HuH-7 (cell line): ENCODE measurements around the gene ZNF692.
"Not testable (repeated sequence)": the region's sequence is repeated elsewhere in the genome, so short reads cannot be mapped to it uniquely, and the experiment has no call there.

ENCODE experiments used
- DNase-seq: peaks from one replicate; pipeline ENCODE4 v3.0.0; 2011; ENCODE audit warnings: low spot score

ZNF692 gene

GRCh38 chr1:248858891-248859889 is at the start of gene ZNF692:
Gene ZNF692, minus strand, starts transcription at chr1:248859085. Its CDS starts 776 bp downstream, at chr1:248858309.
- peak; percentile 94 for DNase-seq

DNA sequence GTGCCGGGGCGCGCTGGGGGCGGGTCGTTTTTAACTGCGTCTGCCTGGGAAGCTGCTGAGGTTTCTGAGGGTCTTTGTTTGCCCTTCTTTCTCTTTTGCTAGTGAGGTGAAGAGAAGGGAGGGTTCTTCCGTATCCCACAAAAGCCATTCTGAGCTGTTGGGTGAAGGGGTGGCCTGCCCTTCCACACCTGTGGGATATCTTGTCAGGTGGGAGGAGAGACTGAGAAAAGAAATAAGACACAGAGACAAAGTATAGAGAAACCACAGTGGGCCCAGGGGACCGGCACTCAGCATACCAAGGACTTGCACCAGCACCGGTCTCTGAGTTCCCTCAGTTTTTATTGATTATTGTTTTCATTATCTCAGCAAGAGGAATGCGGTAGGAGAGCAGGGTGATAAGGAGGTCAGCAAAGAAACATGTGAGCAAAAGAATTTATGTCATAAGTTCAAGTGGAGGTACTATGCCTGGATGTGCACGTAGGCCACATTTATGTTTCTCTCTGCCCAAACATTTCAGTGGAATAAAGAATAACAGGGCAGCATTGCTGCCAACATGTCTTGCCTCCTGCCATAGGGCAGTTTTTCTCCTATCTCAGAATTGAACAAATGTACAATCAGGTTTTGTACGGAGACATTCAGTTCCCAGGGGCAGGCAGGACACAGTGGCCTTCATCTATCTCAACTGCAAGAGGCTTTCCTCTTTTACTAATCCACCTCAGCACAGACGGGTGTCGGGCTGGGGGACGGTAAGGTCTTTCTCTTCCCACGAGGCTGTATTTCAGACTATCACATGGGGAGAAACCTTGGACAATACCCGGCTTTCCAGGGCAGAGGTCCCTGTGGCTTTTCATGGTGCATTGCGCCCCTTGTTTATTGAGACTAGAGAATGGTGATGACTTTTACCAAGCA is 48.1 kb upstream of the ZNF692 start:
- no peak for DNase-seq

GRCh38 chr1:248906009-248906752 is 47.3 kb upstream of the ZNF692 start, which contains the start of gene PGBD2:
Gene PGBD2, plus strand, starts transcription at chr1:248906235. Its CDS starts 7,628 bp downstream, at chr1:248913863.
- DNase-seq, result peak; percentile 87

GRCh38 chr1:248905662-248906008 is 46.8 kb upstream of the ZNF692 start:
- no peak for DNase-seq

- DNase-seq, result no peak
Measured at GRCh38 chr1:248904437-248905216, 45.7 kb upstream of the ZNF692 start.

GRCh38 chr1:248901578-248901977 is 42.7 kb upstream of the ZNF692 start:
- no peak for DNase-seq

DNA sequence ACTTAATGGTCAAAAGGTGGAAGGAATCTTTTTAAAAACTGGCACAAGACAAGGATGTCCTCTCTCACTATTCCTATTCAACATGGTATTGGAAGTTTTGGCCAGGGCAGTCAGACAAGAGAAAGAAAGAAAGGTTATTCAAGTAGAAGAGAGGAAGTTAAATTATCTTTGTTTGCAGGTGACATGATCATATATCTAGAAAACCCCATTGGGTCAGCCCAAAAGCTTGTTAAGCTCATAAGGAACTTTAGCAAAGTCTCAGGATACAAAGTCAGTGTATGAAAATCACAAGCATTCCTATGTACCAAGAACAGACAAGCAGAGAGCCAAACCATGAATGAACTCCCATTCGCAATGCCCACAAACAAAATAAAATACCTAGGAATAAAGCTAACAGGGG is 41.8 kb upstream of the ZNF692 start:
- no peak for DNase-seq

DNA sequence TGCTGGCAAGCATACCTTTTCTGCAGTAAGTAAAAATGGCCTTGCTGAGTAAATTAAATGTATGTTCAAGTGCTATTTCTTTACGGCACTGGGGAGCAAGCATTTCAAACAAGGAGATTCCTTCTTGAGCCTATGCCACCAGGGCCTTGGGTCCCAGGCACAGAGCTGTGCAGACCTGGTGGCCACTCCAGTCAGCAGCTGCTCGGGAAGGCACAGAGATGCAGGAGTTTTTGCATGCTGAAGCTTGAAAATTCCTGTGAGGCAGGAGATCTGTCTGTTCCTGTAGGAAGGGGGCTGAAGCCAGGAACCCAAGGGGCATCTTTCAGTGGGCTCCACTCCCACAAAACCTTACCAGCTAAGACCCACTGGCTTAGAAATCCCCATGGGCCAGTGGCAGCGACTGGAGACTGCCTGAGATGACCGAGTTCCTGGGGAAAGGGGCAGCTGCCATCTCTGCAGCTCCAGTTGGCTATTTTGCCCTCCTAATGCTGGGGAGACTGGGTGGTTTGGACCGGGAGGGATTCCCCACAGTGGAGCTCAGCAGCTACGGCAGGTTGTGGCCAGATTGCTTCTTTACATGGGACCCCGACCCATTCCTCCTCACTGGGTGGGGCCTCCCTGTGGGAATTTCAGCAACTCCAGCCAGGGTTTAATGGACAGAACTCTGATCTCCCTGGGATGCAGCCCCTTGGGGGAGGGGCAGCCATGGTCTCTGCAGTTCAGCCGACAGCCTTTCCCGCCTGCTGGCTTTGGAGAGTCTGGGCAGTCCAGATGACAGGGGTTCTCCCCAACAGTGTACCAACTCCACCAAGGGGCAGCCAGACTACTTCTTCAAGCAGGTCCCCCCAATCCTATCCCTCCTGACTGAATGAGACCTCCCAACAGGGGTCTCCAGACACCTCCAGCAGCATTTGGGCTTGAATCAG is 38.8 kb upstream of the ZNF692 start:
- DNase-seq, result no peak

- no peak for DNase-seq
Measured at GRCh38 chr1:248894837-248895236, 36.0 kb upstream of the ZNF692 start.

- no peak for DNase-seq
Measured at GRCh38 chr1:248892590-248892989, 33.7 kb upstream of the ZNF692 start.

- no peak for DNase-seq
Measured at GRCh38 chr1:248891758-248892157, 32.9 kb upstream of the ZNF692 start.

DNA sequence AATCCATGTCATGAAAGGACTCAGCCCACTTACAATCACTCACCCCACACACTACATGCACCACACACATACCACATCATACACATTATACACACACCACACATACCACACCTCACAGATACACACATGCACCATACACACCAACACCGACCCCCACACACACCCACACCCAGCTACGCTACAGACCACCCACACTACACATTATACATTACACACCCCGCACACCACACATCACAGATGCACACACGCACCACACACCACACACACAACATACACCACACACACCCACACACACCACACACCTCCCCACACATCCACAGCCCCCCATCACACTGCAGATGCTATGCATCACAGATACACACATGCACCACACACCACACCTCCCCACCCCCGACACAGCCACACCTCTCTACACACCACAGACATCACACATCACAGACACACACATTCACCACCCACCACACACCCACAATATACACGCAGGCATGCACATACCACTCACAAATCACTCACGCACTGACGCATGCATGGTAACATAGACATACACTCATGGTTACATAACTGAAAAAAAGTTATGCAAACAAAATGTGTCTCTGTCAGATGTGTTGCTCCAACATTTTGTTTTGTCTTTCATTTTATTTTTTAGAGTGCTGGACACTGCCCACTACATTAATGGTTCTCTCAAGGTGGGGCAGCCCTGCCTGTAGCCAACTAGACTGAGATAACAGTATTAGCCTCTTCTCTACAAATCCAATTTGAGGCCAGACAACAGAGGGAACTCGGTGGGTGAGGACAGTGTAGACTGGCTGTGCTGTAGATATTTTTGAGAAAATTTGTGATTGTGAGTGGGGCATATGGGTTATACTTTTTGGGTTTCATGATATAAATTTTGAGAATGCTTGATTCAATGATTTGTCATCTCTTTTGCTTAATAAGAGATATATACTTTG is 31.9 kb upstream of the ZNF692 start:
- no peak for DNase-seq

DNA sequence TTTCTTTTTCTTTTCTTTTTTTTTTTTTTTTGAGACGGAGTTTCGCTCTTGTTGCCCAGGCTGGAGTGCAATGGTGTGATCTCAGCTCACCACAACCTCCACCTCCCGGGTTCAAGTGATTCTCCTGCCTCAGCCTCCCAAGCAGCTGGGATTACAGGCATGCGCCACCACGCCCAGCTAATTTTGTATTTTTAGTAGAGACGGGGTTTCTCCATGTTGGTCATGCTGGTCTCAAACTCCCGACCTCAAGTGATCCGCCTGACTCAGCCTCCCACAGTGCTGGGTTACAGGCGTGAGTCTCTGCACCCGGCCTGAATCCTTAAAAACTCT is 31.0 kb upstream of the ZNF692 start:
- DNase-seq, result not testable (repeated sequence)

GRCh38 chr1:248886237-248886895 is 27.5 kb upstream of the ZNF692 start:
- no peak for DNase-seq

- no peak for DNase-seq
Measured at GRCh38 chr1:248885646-248886045, 26.8 kb upstream of the ZNF692 start.

DNA sequence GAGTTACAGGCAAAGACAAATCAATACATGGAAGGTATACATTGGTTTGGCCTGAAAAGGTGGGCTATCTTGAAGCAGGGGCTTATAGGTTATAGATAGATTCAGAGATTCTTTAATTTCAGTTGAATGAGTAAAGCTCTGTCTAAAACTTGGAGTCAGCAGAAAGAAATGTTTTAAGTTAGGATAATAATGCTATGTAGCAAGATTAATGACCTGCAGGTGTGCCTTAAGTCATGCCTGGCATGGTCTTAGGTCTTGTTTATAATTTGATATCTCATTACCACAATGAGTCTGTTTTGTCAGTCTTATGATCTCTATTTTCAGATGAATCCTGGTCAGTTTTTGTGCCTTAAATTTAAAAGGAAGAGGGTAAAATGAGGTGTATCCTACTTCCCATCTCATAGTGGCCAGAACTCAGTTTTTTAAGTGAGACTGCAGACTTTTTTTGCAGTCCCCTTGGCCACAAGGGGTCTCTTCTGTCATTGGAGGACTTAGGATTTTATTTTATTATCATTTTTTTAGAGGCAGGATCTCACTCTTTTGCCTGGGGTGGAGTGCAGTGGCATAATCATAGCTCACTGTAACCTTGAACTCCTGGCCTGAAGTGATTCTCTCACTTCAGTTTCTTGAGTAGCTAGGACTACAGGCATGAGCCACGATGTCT is 25.9 kb upstream of the ZNF692 start:
- DNase-seq, result no peak

- DNase-seq, result not testable (repeated sequence)
Measured at GRCh38 chr1:248882427-248882826, 23.5 kb upstream of the ZNF692 start.

DNA sequence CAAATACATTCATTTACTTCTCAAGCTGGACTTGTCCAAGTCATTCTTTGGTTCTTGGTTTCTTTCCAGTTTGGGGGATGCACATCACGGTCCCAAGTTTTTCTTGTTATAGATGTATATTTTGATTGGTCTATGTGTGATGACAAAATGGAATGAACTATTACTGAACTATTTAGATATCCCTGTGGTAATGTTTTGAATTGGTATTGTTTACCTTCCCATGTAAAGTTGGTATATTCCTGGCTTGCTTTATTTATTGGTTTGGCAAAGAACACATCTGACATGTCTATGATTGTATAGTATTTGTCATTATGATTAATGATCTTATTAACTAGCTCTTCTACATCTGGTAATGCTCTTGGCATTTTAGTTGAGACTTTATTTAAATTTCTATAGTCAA is 22.4 kb upstream of the ZNF692 start:
- no peak for DNase-seq
